HuH-7 (cell line): ENCODE data around the gene STAP1.
"Not testable (repeated sequence)": the region's sequence is repeated elsewhere in the genome, so short reads cannot be mapped to it uniquely, and the experiment has no call there.

Experiments
- DNase-seq: peaks from one replicate; pipeline ENCODE4 v3.0.0; 2011; ENCODE audit warnings: low spot score

Gene STAP1

GRCh38 chr4:67624939-67625338, 66.4 kb downstream of the STAP1 start:
- no peak for DNase-seq

GRCh38 chr4:67632492-67632891, 74.0 kb downstream of the STAP1 start:
- no peak for DNase-seq

- no peak for DNase-seq
Measured at GRCh38 chr4:67634741-67635140, 76.2 kb downstream of the STAP1 start.

- no peak for DNase-seq
Measured at GRCh38 chr4:67635331-67635730, 76.8 kb downstream of the STAP1 start.

- DNase-seq, result not testable (repeated sequence)
Measured at GRCh38 chr4:67636978-67637377, 78.5 kb downstream of the STAP1 start.

DNA sequence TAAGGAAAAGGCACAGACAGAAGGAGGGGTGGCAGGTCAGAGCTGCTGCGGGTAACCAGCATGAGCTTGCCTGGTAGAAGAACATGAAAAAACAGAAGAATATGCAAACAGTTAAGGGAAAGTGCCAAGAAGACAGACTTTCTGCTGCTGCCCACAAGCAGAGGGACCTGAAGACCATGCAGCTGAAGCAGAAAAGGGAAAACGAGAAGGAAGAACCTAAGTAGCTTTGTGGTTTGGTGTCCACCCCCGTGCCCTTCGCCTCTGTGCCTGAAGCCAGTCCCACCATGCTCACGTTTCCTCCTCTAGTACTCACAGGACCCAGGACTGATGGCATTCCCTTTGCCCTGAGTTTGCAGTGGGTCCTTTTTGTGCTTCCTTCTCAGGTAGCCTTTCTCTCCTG, 79.6 kb downstream of the STAP1 start:
- no peak for DNase-seq

DNA sequence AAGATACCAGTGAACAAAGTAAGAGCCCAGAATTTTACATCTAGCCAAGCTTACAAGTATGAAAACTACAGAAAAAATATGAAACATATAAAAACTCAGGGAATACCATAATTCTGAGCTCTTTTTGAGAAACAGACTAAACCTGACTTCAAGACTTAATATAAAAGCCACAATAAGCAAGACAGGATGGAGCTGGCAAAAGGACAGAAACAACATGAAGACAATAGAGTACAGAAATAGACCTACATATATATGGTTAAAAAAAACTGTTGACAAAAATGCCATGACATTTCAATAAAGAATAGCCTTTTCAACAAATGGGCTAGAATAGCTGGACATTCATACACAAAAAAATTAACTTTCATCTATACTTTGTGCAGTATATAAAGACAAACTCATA, 93.0 kb downstream of the STAP1 start:
- no peak for DNase-seq
